Epithelial cell of proximal tubule (primary cell): Measurements from ENCODE around the gene ULBP1. TPM values are rescaled to one million over a fixed set of nuclear protein-coding genes. Genes with fewer than 3 reads are reported as not detected.
"Not testable (repeated sequence)": the region's sequence is repeated elsewhere in the genome, so short reads cannot be mapped to it uniquely, and the experiment has no call there.

Experiments
- DNase-seq: peaks from one replicate; pipeline ENCODE4 v3.0.0-alpha.2; 2011; ENCODE audit warnings: low read depth
- H3K4me3 ChIP-seq: 2 replicates; pipeline ENCODE4 v1.5.1; 2011; ENCODE audit warnings: low read depth, mild to moderate bottlenecking, low read length
- CTCF ChIP-seq: conservative IDR thresholded peaks from 2 replicates; pipeline ENCODE4 v1.5.1; 2012; ENCODE audit warnings: low read depth, mild to moderate bottlenecking, low read length
- total RNA-seq: library from RNA; depleted of rRNA; stranded (reverse); fragments of >200 nt; gene quantifications from 2 replicates; pipeline ENCODE4 v1.2.3, GENCODE V29; 2015

Gene ULBP1
- total RNA-seq, 1 donor from 2014 or later: 0.23 TPM

- no peak overlapping the region for H3K4me3 ChIP-seq
- TF ChIP-seq CTCF: no peak
- no peak for DNase-seq
Observed at GRCh38 chr6:150001295-150002008, 37.7 kb downstream of the ULBP1 start.

- no peak overlapping the region for H3K4me3 ChIP-seq
- no peak for DNase-seq
- TF ChIP-seq CTCF: no peak
Observed at GRCh38 chr6:150002710-150003109, 39.0 kb downstream of the ULBP1 start.

- H3K4me3 ChIP-seq, DNase-seq: not testable (repeated sequence)
Observed at GRCh38 chr6:150003599-150003998, 39.9 kb downstream of the ULBP1 start.

- H3K4me3 ChIP-seq: peak overlapping the region; percentile 65
- no peak for DNase-seq
- no peak for TF ChIP-seq CTCF
Observed at GRCh38 chr6:150004101-150004782, 40.5 kb downstream of the ULBP1 start.

GRCh38 chr6:150004783-150005717, 41.3 kb downstream of the ULBP1 start:
- DNase-seq: no peak
- no peak for TF ChIP-seq CTCF
- peak overlapping the region; percentile 65 for H3K4me3 ChIP-seq

GRCh38 chr6:150005761-150006651, 42.3 kb downstream of the ULBP1 start:
- DNase-seq: no peak
- TF ChIP-seq CTCF: no peak
- peak overlapping the region; percentile 65 for H3K4me3 ChIP-seq
